ENCODE measurements around the gene DCLK1. TPM values are rescaled to one million over a fixed set of nuclear protein-coding genes. Genes with fewer than 3 reads are reported as not detected.

Gene DCLK1
- total RNA-seq, 4 donors from 2014 or later, result 0.72 to 9.1 (median 4.9) TPM

- no peak overlapping the region for H3K27ac ChIP-seq
- H3K36me3 ChIP-seq, result no peaks in the 10 kb centered on the region
- TF ChIP-seq CTCF (IDR thresholded peaks at IDR 0.05) (no peak), POLR2A (IDR thresholded peaks at IDR 0.05) (no peak)
- H3K27me3 ChIP-seq, result no peaks in the 10 kb centered on the region
- intact Hi-C loops (cut with DNase I), result no loop called here
- 52 to 53% methylated on average over 3 of the region's 3 CpGs for WGBS, 2 donors
- H3K4me1 ChIP-seq, result no peaks in the 10 kb centered on the region
- no peak for DNase-seq
- H3K9me3 ChIP-seq, result no peaks in the 10 kb centered on the region
- no peak overlapping the region for H3K4me3 ChIP-seq
Observed at GRCh38 chr13:36057041-36057440, 74.1 kb downstream of the DCLK1 start.

GRCh38 chr13:36055366-36055765, 75.8 kb downstream of the DCLK1 start:
- Histone ChIP-seq H3K9me3 (no peaks in the 10 kb centered on the region), H3K4me3 (no peak overlapping the region), H3K36me3 (no peaks in the 10 kb centered on the region), H3K27me3 (no peaks in the 10 kb centered on the region), H3K4me1 (no peaks in the 10 kb centered on the region), H3K27ac (no peak overlapping the region)
- 67 to 73% methylated on average over 4 of the region's 4 CpGs for WGBS, 2 donors
- intact Hi-C loops (cut with DNase I), result no loop called here
- TF ChIP-seq CTCF (IDR thresholded peaks at IDR 0.05) (no peak), POLR2A (IDR thresholded peaks at IDR 0.05) (no peak)
- no peak for DNase-seq

- no peak for DNase-seq
- Histone ChIP-seq H3K4me1 (no peaks in the 10 kb centered on the region), H3K36me3 (no peaks in the 10 kb centered on the region), H3K4me3 (no peak overlapping the region), H3K27me3 (no peaks in the 10 kb centered on the region), H3K27ac (no peak overlapping the region), H3K9me3 (no peaks in the 10 kb centered on the region)
- TF ChIP-seq CTCF (IDR thresholded peaks at IDR 0.05) (no peak), POLR2A (IDR thresholded peaks at IDR 0.05) (no peak)
- WGBS, 2 donors, result 42 to 71% methylated on average over 2 of the region's 2 CpGs
- intact Hi-C loops (cut with DNase I), result no loop called here
Observed at GRCh38 chr13:36054041-36054440, 77.1 kb downstream of the DCLK1 start.

- 54 to 67% methylated on average over 1 of the region's 1 CpG for WGBS, 2 donors
- H3K4me3 ChIP-seq, result no peak overlapping the region
- no peaks in the 10 kb centered on the region for H3K4me1 ChIP-seq
- DNase-seq, result no peak
- no peak overlapping the region for H3K27ac ChIP-seq
- H3K9me3 ChIP-seq, result no peaks in the 10 kb centered on the region
- TF ChIP-seq CTCF (IDR thresholded peaks at IDR 0.05) (no peak), POLR2A (IDR thresholded peaks at IDR 0.05) (no peak)
- no peaks in the 10 kb centered on the region for H3K27me3 ChIP-seq
- H3K36me3 ChIP-seq, result no peaks in the 10 kb centered on the region
- intact Hi-C loops (cut with DNase I), result no loop called here
Observed at GRCh38 chr13:36051082-36051481, 80.1 kb downstream of the DCLK1 start.

- WGBS, 2 donors, result 56 to 65% methylated on average over 3 of the region's 3 CpGs
- H3K9me3 ChIP-seq, result no peaks in the 10 kb centered on the region
- intact Hi-C loops (cut with DNase I), result no loop called here
- no peak overlapping the region for H3K27ac ChIP-seq
- H3K36me3 ChIP-seq, result no peaks in the 10 kb centered on the region
- no peaks in the 10 kb centered on the region for H3K27me3 ChIP-seq
- no peak for TF ChIP-seq POLR2A (IDR thresholded peaks at IDR 0.05)
- TF ChIP-seq CTCF (IDR thresholded peaks at IDR 0.05), result no peak
- no peak overlapping the region for H3K4me3 ChIP-seq
- no peak for DNase-seq
- no peaks in the 10 kb centered on the region for H3K4me1 ChIP-seq
Observed at GRCh38 chr13:36046672-36047071, 84.5 kb downstream of the DCLK1 start.

All from esophagus squamous epithelium (tissue), 5 donors.